ENCODE measurements around the gene DAGLA. TPM values are rescaled to one million over a fixed set of nuclear protein-coding genes. Genes with fewer than 3 reads are reported as not detected.

DAGLA gene
- total RNA-seq, 1 donor from 2014 or later = 4.6 TPM

GRCh38 chr11:61726775-61727174, 46.6 kb downstream of the DAGLA start:
- Histone ChIP-seq H3K36me3 (ENCODE audit: control insufficient read depth, insufficient read depth, low read length) (no peaks in the 10 kb centered on the region), H3K4me3 (ENCODE audit: low read depth, low read length) (no peak overlapping the region), H3K27me3 (ENCODE audit: control insufficient read depth, insufficient read depth, low read length) (no peaks in the 10 kb centered on the region)
- DNase-seq (ENCODE audit: low read depth) = no peak
- no peak for TF ChIP-seq CTCF (IDR thresholded peaks at IDR 0.05; ENCODE audit: insufficient read depth, low read length, poor library complexity, severe bottlenecking)

- no peak for DNase-seq (ENCODE audit: low read depth)
- H3K4me3 ChIP-seq (ENCODE audit: low read depth, low read length) = no peak overlapping the region
- H3K27me3 ChIP-seq (ENCODE audit: control insufficient read depth, insufficient read depth, low read length) = no peaks in the 10 kb centered on the region
- no peaks in the 10 kb centered on the region for H3K36me3 ChIP-seq (ENCODE audit: control insufficient read depth, insufficient read depth, low read length)
- no peak for TF ChIP-seq CTCF (IDR thresholded peaks at IDR 0.05; ENCODE audit: insufficient read depth, low read length, poor library complexity, severe bottlenecking)
Measured at GRCh38 chr11:61727401-61727811, 47.2 kb downstream of the DAGLA start.

- no peak for DNase-seq (ENCODE audit: low read depth)
- TF ChIP-seq CTCF (IDR thresholded peaks at IDR 0.05; ENCODE audit: insufficient read depth, low read length, poor library complexity, severe bottlenecking) = peak; percentile 41
- Histone ChIP-seq H3K4me3 (ENCODE audit: low read depth, low read length) (no peak overlapping the region), H3K36me3 (ENCODE audit: control insufficient read depth, insufficient read depth, low read length) (no peaks in the 10 kb centered on the region), H3K27me3 (ENCODE audit: control insufficient read depth, insufficient read depth, low read length) (no peaks in the 10 kb centered on the region)
Measured at GRCh38 chr11:61728066-61728939, 48.1 kb downstream of the DAGLA start.

GRCh38 chr11:61728940-61729219, 48.7 kb downstream of the DAGLA start:
- no peak overlapping the region for H3K4me3 ChIP-seq (ENCODE audit: low read depth, low read length)
- no peaks in the 10 kb centered on the region for H3K27me3 ChIP-seq (ENCODE audit: control insufficient read depth, insufficient read depth, low read length)
- H3K36me3 ChIP-seq (ENCODE audit: control insufficient read depth, insufficient read depth, low read length) = no peaks in the 10 kb centered on the region
- DNase-seq (ENCODE audit: low read depth) = peak; percentile 79
- no peak for TF ChIP-seq CTCF (IDR thresholded peaks at IDR 0.05; ENCODE audit: insufficient read depth, low read length, poor library complexity, severe bottlenecking)

- no peak for DNase-seq (ENCODE audit: low read depth)
- H3K36me3 ChIP-seq (ENCODE audit: control insufficient read depth, insufficient read depth, low read length) = no peaks in the 10 kb centered on the region
- no peak overlapping the region for H3K4me3 ChIP-seq (ENCODE audit: low read depth, low read length)
- TF ChIP-seq CTCF (IDR thresholded peaks at IDR 0.05; ENCODE audit: insufficient read depth, low read length, poor library complexity, severe bottlenecking) = no peak
- no peaks in the 10 kb centered on the region for H3K27me3 ChIP-seq (ENCODE audit: control insufficient read depth, insufficient read depth, low read length)
Measured at GRCh38 chr11:61730240-61730994, 50.2 kb downstream of the DAGLA start.

All from kidney epithelial cell (primary cell).